CD8-positive, alpha-beta memory T cell (primary cell): ENCODE measurements around the gene C12orf54. TPM values are rescaled to one million over a fixed set of nuclear protein-coding genes. Genes with fewer than 3 reads are reported as not detected.
"Not testable (repeated sequence)": the region's sequence is repeated elsewhere in the genome, so short reads cannot be mapped to it uniquely, and the experiment has no call there.

Experiments used
- CTCF ChIA-PET: fragments of 350-600 bp; sonication (Branson Sonifier 250); formaldehyde crosslinking; loops from one replicate; lab custom pipeline; 2021; ENCODE audit warnings: antibody characterized with exemption; lab: Charles Lee
- POLR2A ChIA-PET: fragments of 350-600 bp; sonication (Branson Sonifier 250); formaldehyde crosslinking; loops from one replicate; lab custom pipeline; 2021; ENCODE audit warnings: antibody characterized with exemption; lab: Charles Lee
- DNase-seq, 5 donors: peaks; one replicate each; pipeline versions ENCODE4 v3.0.0 to v3.0.0-alpha.2; 2020 to 2022; ENCODE audit warnings: mixed read lengths in 1 of 5
- H3K27ac ChIP-seq: one replicate; pipeline ENCODE4 v1.7.0; 2013; ENCODE audit warnings: low read depth, mild to moderate bottlenecking, low read length, moderate library complexity
- H3K27me3 ChIP-seq: 2 replicates; pipeline ENCODE4 v1.7.0; 2013; ENCODE audit warnings: low read length, mild to moderate bottlenecking; ENCODE audit not compliant: insufficient read depth, poor library complexity, severe bottlenecking
- H3K36me3 ChIP-seq: 2 replicates; pipeline ENCODE4 v1.7.0; 2013; ENCODE audit warnings: mild to moderate bottlenecking, low read length, moderate library complexity; ENCODE audit not compliant: insufficient read depth
- H3K4me1 ChIP-seq: 2 replicates; pipeline ENCODE4 v1.7.0; 2013; ENCODE audit warnings: mild to moderate bottlenecking, low read length, moderate library complexity; ENCODE audit not compliant: insufficient read depth
- H3K4me3 ChIP-seq: 2 replicates; pipeline ENCODE4 v1.7.0; 2013; ENCODE audit warnings: mild to moderate bottlenecking, low read length
- H3K9me3 ChIP-seq: 2 replicates; pipeline ENCODE4 v1.7.0; 2013; ENCODE audit warnings: mild to moderate bottlenecking, low read length
- H3K27ac Mint-ChIP-seq, 8 donors: one replicate each; pipeline ENCODE4 v1.8.0; 2020 to 2021; ENCODE audit warnings: mixed read lengths in 8 of 8, mild to moderate bottlenecking in 6 of 8, inconsistent platforms in 3 of 8, moderate library complexity in 3 of 8
- H3K27me3 Mint-ChIP-seq, 2 donors: one replicate each; pipeline ENCODE4 v1.8.0; 2020 to 2021; ENCODE audit warnings: mixed read lengths in 2 of 2, mild to moderate bottlenecking in 1 of 2, moderate library complexity in 1 of 2
- H3K36me3 Mint-ChIP-seq, 3 donors: one replicate each; pipeline ENCODE4 v1.8.0; 2020 to 2021; ENCODE audit warnings: mixed read lengths in 3 of 3, inconsistent platforms in 1 of 3, mild to moderate bottlenecking in 1 of 3
- H3K4me1 Mint-ChIP-seq, 3 donors: one replicate each; pipeline ENCODE4 v1.8.0; 2020 to 2021; ENCODE audit warnings: mixed read lengths in 3 of 3, inconsistent platforms in 1 of 3, mild to moderate bottlenecking in 1 of 3
- H3K4me3 Mint-ChIP-seq, 7 donors: one replicate each; pipeline ENCODE4 v1.8.0; 2020 to 2021; ENCODE audit warnings: mixed read lengths in 7 of 7, mild to moderate bottlenecking in 6 of 7, moderate library complexity in 4 of 7, inconsistent platforms in 2 of 7
- H3K9me3 Mint-ChIP-seq, 5 donors: one replicate each; pipeline ENCODE4 v1.8.0; 2020 to 2022; ENCODE audit warnings: mixed read lengths in 5 of 5, mild to moderate bottlenecking in 3 of 5, moderate library complexity in 2 of 5, inconsistent platforms in 1 of 5
- polyA plus RNA-seq: library from polyadenylated mRNA; unstranded; fragments of 300-500 nt; fragmentation: Illumina TruSeq; gene quantifications from one replicate; pipeline ENCODE4 v1.2.3, GENCODE V29; 2021
- total RNA-seq, 2 experiments: library from RNA; stranded (reverse); gene quantifications; one replicate each; pipeline ENCODE4 v1.2.3, GENCODE V29; 2021

C12orf54 gene
- total and polyA plus RNA-seq, 3 experiments from 2014 or later = not detected

- H3K27ac Mint-ChIP-seq, DNase-seq, H3K4me3 ChIP-seq, H3K27me3 ChIP-seq, H3K4me1 Mint-ChIP-seq, H3K9me3 ChIP-seq, H3K4me1 ChIP-seq, H3K4me3 Mint-ChIP-seq, H3K27ac ChIP-seq, POLR2A ChIA-PET, H3K36me3 ChIP-seq: not testable (repeated sequence)
- CTCF ChIA-PET = interaction anchor here (1.2 kb wide), 1 partner anchor 166 kb away, joined by 3 read pairs; no protein-coding TSS in a partner anchor
- Mint-ChIP-seq H3K27me3 (peaks cover 3 to 28% of the 10 kb centered on the region in 2 donors), H3K9me3 (peaks cover 5 to 14% (median 8%) of the 10 kb centered on the region in 5 donors), H3K36me3 (peaks cover 0 to 13% (median 4%) of the 10 kb centered on the region in 3 donors)
These were observed 29.3 kb upstream of the C12orf54 start for GRCh38 chr12:48452961-48453360.

- no peak overlapping the region for H3K27ac ChIP-seq
- no peaks in the 10 kb centered on the region for H3K36me3 ChIP-seq
- H3K4me1 ChIP-seq = no peaks in the 10 kb centered on the region
- DNase-seq = peak in 2 of 5 donors; percentile 26 to 38
- H3K9me3 Mint-ChIP-seq = peaks cover 5 to 6% (median 6%) of the 10 kb centered on the region in 5 donors
- POLR2A ChIA-PET = no interaction called here
- H3K36me3 Mint-ChIP-seq = peaks cover 0 to 10% (median 2%) of the 10 kb centered on the region in 3 donors
- H3K4me1 Mint-ChIP-seq = no peaks in the 10 kb centered on the region
- no peak overlapping the region for H3K4me3 Mint-ChIP-seq
- no peaks in the 10 kb centered on the region for H3K27me3 ChIP-seq
- no peak overlapping the region for H3K4me3 ChIP-seq
- no peak overlapping the region for H3K27ac Mint-ChIP-seq
- H3K27me3 Mint-ChIP-seq = peaks cover 14 to 36% of the 10 kb centered on the region in 2 donors
- no peaks in the 10 kb centered on the region for H3K9me3 ChIP-seq
- CTCF ChIA-PET = interaction anchor here (0.9 to 1.8 kb wide), 4 partner anchors 8 to 288 kb away, joined by 3 to 5 read pairs (median 3); no protein-coding TSS in a partner anchor
These were observed 27.6 kb upstream of the C12orf54 start for GRCh38 chr12:48454667-48455066.

- no peak overlapping the region for H3K27ac Mint-ChIP-seq
- peaks cover 14 to 36% of the 10 kb centered on the region in 2 donors for H3K27me3 Mint-ChIP-seq
- H3K9me3 Mint-ChIP-seq = peaks cover under 1 to 3% (median 2%) of the 10 kb centered on the region in 5 donors
- H3K36me3 Mint-ChIP-seq = peaks cover 0 to 6% (median 0%) of the 10 kb centered on the region in 3 donors
- H3K4me3 Mint-ChIP-seq = no peak overlapping the region
- no peak overlapping the region for H3K4me3 ChIP-seq
- CTCF ChIA-PET = interaction anchor here (0.6 to 1.8 kb wide), 5 partner anchors 9 to 289 kb away, joined by 3 to 5 read pairs (median 3); no protein-coding TSS in a partner anchor
- no peaks in the 10 kb centered on the region for H3K36me3 ChIP-seq
- no peaks in the 10 kb centered on the region for H3K4me1 ChIP-seq
- POLR2A ChIA-PET = no interaction called here
- no peaks in the 10 kb centered on the region for H3K9me3 ChIP-seq
- H3K4me1 Mint-ChIP-seq = no peaks in the 10 kb centered on the region
- H3K27me3 ChIP-seq = no peaks in the 10 kb centered on the region
- H3K27ac ChIP-seq = no peak overlapping the region
- no peak for DNase-seq
These were observed 27.2 kb upstream of the C12orf54 start for GRCh38 chr12:48455116-48455515.

DNA sequence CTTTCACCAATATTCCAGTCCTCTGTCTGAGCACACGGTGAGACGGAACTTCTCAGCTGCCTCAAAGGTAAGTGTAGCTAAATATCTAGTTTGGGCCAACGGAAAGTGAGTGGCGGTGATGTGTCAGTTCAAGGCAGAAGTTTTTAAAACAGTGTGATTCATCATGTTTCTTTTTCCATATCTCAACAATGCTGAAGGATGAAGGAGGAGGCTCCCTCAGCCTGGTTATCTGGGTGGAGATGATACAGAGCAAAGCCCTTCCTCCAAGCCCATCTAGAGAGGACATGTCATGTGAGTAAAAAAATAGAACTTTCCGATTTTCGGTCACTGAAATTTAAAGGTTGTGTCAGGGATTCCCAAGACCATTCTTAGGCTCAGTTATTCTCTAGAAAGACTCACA, 23.0 kb upstream of the C12orf54 start:
- H3K27me3 ChIP-seq = no peaks in the 10 kb centered on the region
- no peaks in the 10 kb centered on the region for H3K4me1 ChIP-seq
- H3K9me3 ChIP-seq = no peaks in the 10 kb centered on the region
- peak overlapping the region in 1 of 8 donors; percentile 34 for H3K27ac Mint-ChIP-seq
- no peak for DNase-seq
- CTCF ChIA-PET = no interaction called here
- H3K27me3 Mint-ChIP-seq = peaks cover 16 to 62% of the 10 kb centered on the region in 2 donors
- no peak overlapping the region for H3K27ac ChIP-seq
- H3K4me3 ChIP-seq = no peak overlapping the region
- H3K4me3 Mint-ChIP-seq = no peak overlapping the region
- POLR2A ChIA-PET = no interaction called here
- no peaks in the 10 kb centered on the region for H3K36me3 ChIP-seq
- H3K9me3 Mint-ChIP-seq = peaks cover 0 to 1% (median 0%) of the 10 kb centered on the region in 5 donors
- no peaks in the 10 kb centered on the region for H3K36me3 Mint-ChIP-seq
- H3K4me1 Mint-ChIP-seq = no peaks in the 10 kb centered on the region

DNA sequence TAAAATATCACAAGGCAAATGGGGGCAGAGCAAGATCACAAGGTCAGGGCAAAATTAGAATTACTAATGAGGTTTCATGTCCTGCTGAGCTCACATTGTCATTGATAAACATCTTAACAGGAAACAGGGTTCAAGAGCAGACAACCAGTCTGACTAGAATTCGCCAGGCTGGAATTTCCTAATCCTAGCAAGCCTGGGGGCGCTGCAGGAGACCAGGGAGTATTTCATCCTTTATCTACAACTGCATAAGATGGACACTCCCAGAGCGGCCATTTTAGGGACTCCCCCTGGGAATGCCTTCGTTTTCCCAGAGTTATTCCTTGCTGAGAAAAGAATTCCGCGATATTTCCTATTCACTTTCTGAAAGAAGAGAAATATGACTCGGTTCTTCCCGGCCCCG, 13.3 kb upstream of the C12orf54 start:
- Mint-ChIP-seq H3K9me3 (peaks cover 27 to 49% (median 46%) of the 10 kb centered on the region in 5 donors), H3K27me3 (peaks cover 19 to 37% of the 10 kb centered on the region in 2 donors), H3K36me3 (peaks cover 0 to 17% (median 2%) of the 10 kb centered on the region in 3 donors)
- H3K4me1 ChIP-seq, POLR2A ChIA-PET, H3K27ac Mint-ChIP-seq, H3K4me1 Mint-ChIP-seq, H3K27me3 ChIP-seq, H3K27ac ChIP-seq, H3K4me3 ChIP-seq, H3K36me3 ChIP-seq, DNase-seq, H3K9me3 ChIP-seq, H3K4me3 Mint-ChIP-seq: not testable (repeated sequence)
- CTCF ChIA-PET = interaction anchor here (1.0 kb wide), 1 partner anchor 12 kb away, joined by 3 read pairs; no protein-coding TSS in a partner anchor

GRCh38 chr12:48472259-48472658, 10.0 kb upstream of the C12orf54 start, which contains the start of gene ANP32D:
Gene ANP32D, plus strand, starts transcription at chr12:48472559. Its CDS starts 106 bp downstream, at chr12:48472665.
- no peak for DNase-seq
- H3K27ac ChIP-seq = no peak within 1 kb of the TSS
- ChIA-PET CTCF (no interaction called here), POLR2A (no interaction called here)
- Mint-ChIP-seq H3K27ac (no peak within 1 kb of the TSS), H3K36me3 (peaks cover 0 to 20% (median 2%) of the 10 kb centered on the region in 3 donors), H3K4me3 (no peak within 1 kb of the TSS), H3K4me1 (no peaks in the 10 kb centered on the region), H3K9me3 (peaks cover 30 to 48% (median 43%) of the 10 kb centered on the region in 5 donors), H3K27me3 (peaks cover 19 to 45% of the 10 kb centered on the region in 2 donors)
- H3K36me3 ChIP-seq = no peaks in the 10 kb centered on the region
- H3K9me3 ChIP-seq = no peaks in the 10 kb centered on the region
- no peaks in the 10 kb centered on the region for H3K4me1 ChIP-seq
- no peaks in the 10 kb centered on the region for H3K27me3 ChIP-seq
- H3K4me3 ChIP-seq = no peak within 1 kb of the TSS

- POLR2A ChIA-PET = no interaction called here
- Histone ChIP-seq H3K36me3 (no peaks in the 10 kb centered on the region), H3K27me3 (no peaks in the 10 kb centered on the region), H3K9me3 (no peaks in the 10 kb centered on the region), H3K4me3 (no peak overlapping the region), H3K4me1 (no peaks in the 10 kb centered on the region), H3K27ac (no peak overlapping the region)
- Mint-ChIP-seq H3K9me3 (peaks cover 28 to 47% (median 39%) of the 10 kb centered on the region in 5 donors), H3K36me3 (peaks cover 0 to 23% (median 2%) of the 10 kb centered on the region in 3 donors), H3K27me3 (peaks cover 17 to 45% of the 10 kb centered on the region in 2 donors), H3K4me3 (no peak overlapping the region), H3K4me1 (no peaks in the 10 kb centered on the region), H3K27ac (no peak overlapping the region)
- no peak for DNase-seq
- CTCF ChIA-PET = no interaction called here
These were observed 9.2 kb upstream of the C12orf54 start for GRCh38 chr12:48473061-48473460.

- H3K4me3 ChIP-seq, DNase-seq, H3K36me3 ChIP-seq, H3K9me3 ChIP-seq, H3K27ac ChIP-seq, H3K4me1 Mint-ChIP-seq, H3K27me3 ChIP-seq, H3K4me1 ChIP-seq, CTCF ChIA-PET, POLR2A ChIA-PET, H3K4me3 Mint-ChIP-seq, H3K27ac Mint-ChIP-seq: not testable (repeated sequence)
- H3K9me3 Mint-ChIP-seq = peaks cover 20 to 37% (median 29%) of the 10 kb centered on the region in 5 donors
- peaks cover 17 to 45% of the 10 kb centered on the region in 2 donors for H3K27me3 Mint-ChIP-seq
- peaks cover 0 to 20% (median 2%) of the 10 kb centered on the region in 3 donors for H3K36me3 Mint-ChIP-seq
These were observed 7.8 kb upstream of the C12orf54 start for GRCh38 chr12:48474497-48474896.
